ENCODE data around the gene CDKN1A. TPM values are rescaled to one million over a fixed set of nuclear protein-coding genes. Genes with fewer than 3 reads are reported as not detected.

CDKN1A gene
- total and polyA plus RNA-seq, 10 of the 15 experiments (the other 5 are each of a cell fraction or from before 2014, with no cell fraction given): 25.2 to 637 (median 216) TPM

DNA sequence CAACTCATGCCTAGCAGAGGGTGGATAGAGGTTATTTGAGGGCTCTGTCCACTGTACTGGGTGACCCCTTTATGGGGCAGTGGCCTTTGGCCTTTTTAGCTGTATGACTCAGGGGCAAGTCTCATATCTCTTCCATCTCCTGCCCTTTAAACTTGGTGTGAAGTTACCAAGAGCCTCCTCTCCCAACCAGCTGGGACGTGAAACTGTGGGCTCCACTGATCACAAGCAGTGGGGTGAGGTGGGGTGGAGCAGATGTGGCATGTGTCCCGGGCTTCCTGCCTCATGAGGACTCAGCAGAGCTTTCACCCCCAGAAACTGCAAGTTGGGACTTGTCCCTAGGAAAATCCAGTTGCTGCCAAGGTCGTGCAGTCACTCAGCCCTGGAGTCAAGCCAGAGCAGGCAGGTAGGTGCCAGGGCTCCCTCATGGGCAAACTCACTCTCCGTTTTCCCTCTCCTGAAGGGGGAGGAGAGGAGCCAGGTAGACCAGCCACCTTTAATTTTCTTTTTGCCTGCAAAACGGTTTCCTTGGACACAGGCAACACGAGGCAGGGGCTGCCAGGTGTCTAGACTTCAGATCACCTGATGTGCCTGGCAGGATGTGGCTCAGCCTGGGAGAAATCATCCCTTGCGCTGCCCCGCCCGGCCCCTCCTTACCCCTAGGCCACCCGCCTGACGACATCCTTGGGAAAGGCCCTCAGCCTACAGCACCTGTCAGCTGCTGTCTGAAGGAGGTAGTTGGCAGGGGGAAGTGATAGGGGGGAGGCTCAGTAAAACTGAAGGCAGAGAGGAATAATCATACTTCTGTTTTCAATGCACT, 4.0 kb downstream of the CDKN1A start (continued):
- TF ChIP-seq FOXK2 (IDR thresholded peaks at IDR 0.05) (no peak), PAX8 (IDR thresholded peaks at IDR 0.05) (no peak), CHD2 (IDR thresholded peaks at IDR 0.05; ENCODE audit: borderline replicate concordance, low read depth, low read length) (peak; percentile 47; the same call in 1 of the 2 replicates), PML (IDR thresholded peaks at IDR 0.05; ENCODE audit: low read length) (no peak; the same call in 1 of the 2 replicates), SIN3A (IDR thresholded peaks at IDR 0.05; ENCODE audit: low read depth, low read length) (peak; percentile 61; the same call in 1 of the 2 replicates), LARP7 (IDR thresholded peaks at IDR 0.05) (no peak), GABPA (IDR thresholded peaks at IDR 0.05; ENCODE audit: low read depth) (0 out of 2 replicates have a peak, but pooled peaks have one; percentile 32), CTCF (IDR thresholded peaks at IDR 0.05 in 2 of 3, conservative IDR thresholded peaks at IDR 0.05 in 1 of 3; ENCODE audit: control insufficient read depth in 2 of 3, extremely low read depth in 1 of 3, insufficient read depth in 1 of 3, low read depth in 3 of 3, low read length in 3 of 3) (no peak), KLF5 (IDR thresholded peaks at IDR 0.05; ENCODE audit: partially characterized antibody) (no peak), SMC3 (IDR thresholded peaks at IDR 0.05; ENCODE audit: borderline replicate concordance, low read length) (no peak), IKZF2 (IDR thresholded peaks at IDR 0.05) (peak; percentile 87 to 89; a peak in 3 of 4 replicates), ATF3 (IDR thresholded peaks at IDR 0.05; ENCODE audit: borderline replicate concordance, extremely low read depth, low read depth, low read length) (no peak)
- TF ChIP-seq, protein P1, sequence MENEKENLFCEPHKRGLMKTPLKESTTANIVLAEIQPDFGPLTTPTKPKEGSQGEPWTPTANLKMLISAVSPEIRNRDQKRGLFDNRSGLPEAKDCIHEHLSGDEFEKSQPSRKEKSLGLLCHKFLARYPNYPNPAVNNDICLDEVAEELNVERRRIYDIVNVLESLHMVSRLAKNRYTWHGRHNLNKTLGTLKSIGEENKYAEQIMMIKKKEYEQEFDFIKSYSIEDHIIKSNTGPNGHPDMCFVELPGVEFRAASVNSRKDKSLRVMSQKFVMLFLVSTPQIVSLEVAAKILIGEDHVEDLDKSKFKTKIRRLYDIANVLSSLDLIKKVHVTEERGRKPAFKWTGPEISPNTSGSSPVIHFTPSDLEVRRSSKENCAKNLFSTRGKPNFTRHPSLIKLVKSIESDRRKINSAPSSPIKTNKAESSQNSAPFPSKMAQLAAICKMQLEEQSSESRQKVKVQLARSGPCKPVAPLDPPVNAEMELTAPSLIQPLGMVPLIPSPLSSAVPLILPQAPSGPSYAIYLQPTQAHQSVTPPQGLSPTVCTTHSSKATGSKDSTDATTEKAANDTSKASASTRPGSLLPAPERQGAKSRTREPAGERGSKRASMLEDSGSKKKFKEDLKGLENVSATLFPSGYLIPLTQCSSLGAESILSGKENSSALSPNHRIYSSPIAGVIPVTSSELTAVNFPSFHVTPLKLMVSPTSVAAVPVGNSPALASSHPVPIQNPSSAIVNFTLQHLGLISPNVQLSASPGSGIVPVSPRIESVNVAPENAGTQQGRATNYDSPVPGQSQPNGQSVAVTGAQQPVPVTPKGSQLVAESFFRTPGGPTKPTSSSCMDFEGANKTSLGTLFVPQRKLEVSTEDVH (IDR thresholded peaks at IDR 0.05; ENCODE audit: low read depth, partially characterized antibody): no peak
- TF ChIP-seq, protein P2, sequence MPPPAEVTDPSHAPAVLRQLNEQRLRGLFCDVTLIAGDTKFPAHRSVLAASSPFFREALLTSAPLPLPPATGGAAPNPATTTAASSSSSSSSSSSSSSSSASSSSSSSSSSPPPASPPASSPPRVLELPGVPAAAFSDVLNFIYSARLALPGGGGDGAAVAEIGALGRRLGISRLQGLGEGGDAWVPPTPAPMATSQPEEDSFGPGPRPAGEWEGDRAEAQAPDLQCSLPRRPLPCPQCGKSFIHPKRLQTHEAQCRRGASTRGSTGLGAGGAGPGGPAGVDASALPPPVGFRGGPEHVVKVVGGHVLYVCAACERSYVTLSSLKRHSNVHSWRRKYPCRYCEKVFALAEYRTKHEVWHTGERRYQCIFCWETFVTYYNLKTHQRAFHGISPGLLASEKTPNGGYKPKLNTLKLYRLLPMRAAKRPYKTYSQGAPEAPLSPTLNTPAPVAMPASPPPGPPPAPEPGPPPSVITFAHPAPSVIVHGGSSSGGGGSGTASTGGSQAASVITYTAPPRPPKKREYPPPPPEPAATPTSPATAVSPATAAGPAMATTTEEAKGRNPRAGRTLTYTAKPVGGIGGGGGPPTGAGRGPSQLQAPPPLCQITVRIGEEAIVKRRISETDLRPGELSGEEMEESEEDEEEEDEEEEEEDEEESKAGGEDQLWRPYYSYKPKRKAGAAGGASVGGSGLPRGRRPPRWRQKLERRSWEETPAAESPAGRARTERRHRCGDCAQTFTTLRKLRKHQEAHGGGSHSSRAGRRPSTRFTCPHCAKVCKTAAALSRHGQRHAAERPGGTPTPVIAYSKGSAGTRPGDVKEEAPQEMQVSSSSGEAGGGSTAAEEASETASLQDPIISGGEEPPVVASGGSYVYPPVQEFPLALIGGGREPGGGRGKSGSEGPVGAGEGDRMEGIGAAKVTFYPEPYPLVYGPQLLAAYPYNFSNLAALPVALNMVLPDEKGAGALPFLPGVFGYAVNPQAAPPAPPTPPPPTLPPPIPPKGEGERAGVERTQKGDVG (CRISPR knock-in tag; IDR thresholded peaks at IDR 0.05): no peak
- TF ChIP-seq, protein P3, sequence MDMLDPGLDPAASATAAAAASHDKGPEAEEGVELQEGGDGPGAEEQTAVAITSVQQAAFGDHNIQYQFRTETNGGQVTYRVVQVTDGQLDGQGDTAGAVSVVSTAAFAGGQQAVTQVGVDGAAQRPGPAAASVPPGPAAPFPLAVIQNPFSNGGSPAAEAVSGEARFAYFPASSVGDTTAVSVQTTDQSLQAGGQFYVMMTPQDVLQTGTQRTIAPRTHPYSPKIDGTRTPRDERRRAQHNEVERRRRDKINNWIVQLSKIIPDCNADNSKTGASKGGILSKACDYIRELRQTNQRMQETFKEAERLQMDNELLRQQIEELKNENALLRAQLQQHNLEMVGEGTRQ (IDR thresholded peaks at IDR 0.05; ENCODE audit: borderline replicate concordance, low read depth, low read length): no peak
